IMR-90 (cell line): ENCODE measurements around the gene FBXO44. TPM values are rescaled to one million over a fixed set of nuclear protein-coding genes. Genes with fewer than 3 reads are reported as not detected.

ENCODE experiments used
- ATAC-seq: fragments of 200-7000 bp; cut with Tn5 transposase; 2 replicates; pipeline ENCODE4 v1.9.1; 2020; ENCODE audit warnings: low read depth, mild to moderate bottlenecking, moderate library complexity
- BruUV-seq: library from RNA; stranded (reverse); fragments of 400-500 nt; replicated peaks from 2 replicates; lab custom pipeline; 2021; lab: Mats Ljungman, UMichigan
- CTCF ChIA-PET: fragments of 300-600 bp; formaldehyde crosslinking; extraction: SDS; loops from one replicate; lab custom pipeline; 2021; ENCODE audit warnings: antibody characterized with exemption; lab: Yijun Ruan, JAX
- POLR2A ChIA-PET: fragments of 300-600 bp; sonication (Branson Sonifier 250); formaldehyde crosslinking; loops from one replicate; lab custom pipeline; 2022; ENCODE audit warnings: antibody characterized with exemption; ENCODE audit not compliant: unreplicated experiment; lab: Charles Lee
- DNase-seq: peaks from one replicate; pipeline ENCODE4 v3.0.0; 2013
- H2AFZ ChIP-seq: replicated peaks from 2 replicates; pipeline ENCODE3; 2013; ENCODE audit warnings: low read length, mild to moderate bottlenecking; ENCODE audit not compliant: poor library complexity
- H2AK5ac ChIP-seq: 2 replicates; pipeline ENCODE4 v1.6.1; 2013; ENCODE audit warnings: low read depth, low read length, inconsistent platforms
- H2AK9ac ChIP-seq: replicated peaks from 2 replicates; pipeline ENCODE3; 2013; ENCODE audit warnings: mild to moderate bottlenecking, low read depth, low read length, moderate library complexity; ENCODE audit not compliant: poor library complexity
- H2BK120ac ChIP-seq: 2 replicates; pipeline ENCODE4 v1.6.1; 2013; ENCODE audit warnings: low read depth, low read length, inconsistent platforms
- H2BK15ac ChIP-seq: 3 replicates; pipeline ENCODE4 v1.6.1; 2013; ENCODE audit warnings: low read depth, low read length, inconsistent platforms
- H2BK20ac ChIP-seq: 2 replicates; pipeline ENCODE4 v1.6.1; 2013; ENCODE audit warnings: low read depth, mild to moderate bottlenecking, inconsistent platforms, low read length, moderate library complexity
- H2BK5ac ChIP-seq: 2 replicates; pipeline ENCODE4 v1.6.1; 2013; ENCODE audit warnings: mild to moderate bottlenecking, low read depth, low read length, inconsistent platforms; ENCODE audit not compliant: poor library complexity, severe bottlenecking
- H3K14ac ChIP-seq: replicated peaks from 2 replicates; pipeline ENCODE4 v1.6.1; 2013; ENCODE audit warnings: low read depth, low read length, inconsistent platforms
- H3K18ac ChIP-seq: 2 replicates; pipeline ENCODE4 v1.6.1; 2013; ENCODE audit warnings: low read depth, low read length, control low read depth
- H3K23ac ChIP-seq: 2 replicates; pipeline ENCODE4 v1.6.1; 2013; ENCODE audit warnings: low read depth, low read length, inconsistent platforms
- H3K27ac ChIP-seq: 2 replicates; pipeline ENCODE4 v1.5.1; 2013; ENCODE audit warnings: mild to moderate bottlenecking, control low read depth, low read length; ENCODE audit not compliant: insufficient read depth
- H3K27me3 ChIP-seq: 2 replicates; pipeline ENCODE4 v1.6.1; 2013; ENCODE audit warnings: low read length; ENCODE audit not compliant: control insufficient read depth, insufficient read depth
- H3K36me3 ChIP-seq: 2 replicates; pipeline ENCODE4 v1.6.1; 2013; ENCODE audit warnings: low read length, mixed read lengths; ENCODE audit not compliant: control insufficient read depth, insufficient read depth
- H3K4ac ChIP-seq: 2 replicates; pipeline ENCODE4 v1.6.1; 2013; ENCODE audit warnings: low read depth, low read length, inconsistent platforms
- H3K4me1 ChIP-seq: 2 replicates; pipeline ENCODE4 v1.6.1; 2013; ENCODE audit warnings: low read length, mixed read lengths; ENCODE audit not compliant: control insufficient read depth, insufficient read depth
- H3K4me2 ChIP-seq: 2 replicates; pipeline ENCODE4 v1.6.1; 2013; ENCODE audit warnings: low read depth, mild to moderate bottlenecking, control low read depth, low read length, moderate library complexity
- H3K4me3 ChIP-seq: 2 replicates; pipeline ENCODE4 v1.5.1; 2013; ENCODE audit warnings: low read depth, mild to moderate bottlenecking, control low read depth, low read length, moderate library complexity; ENCODE audit not compliant: insufficient read depth
- H3K56ac ChIP-seq: 2 replicates; pipeline ENCODE4 v1.6.1; 2013; ENCODE audit warnings: low read length, inconsistent platforms; ENCODE audit not compliant: insufficient read depth; ENCODE audit errors: extremely low read depth
- H3K79me1 ChIP-seq, 2 experiments: 2 replicates each; pipeline ENCODE4 v1.6.1; 2013; ENCODE audit warnings: low read length in 2 of 2, inconsistent platforms in 1 of 2, low read depth in 1 of 2
- H3K9ac ChIP-seq: 2 replicates; pipeline ENCODE4 v1.6.1; 2013; ENCODE audit warnings: low read depth, low read length, control low read depth
- H3K9me1 ChIP-seq: 2 replicates; pipeline ENCODE4 v1.6.1; 2013; ENCODE audit warnings: low read length, inconsistent platforms; ENCODE audit not compliant: insufficient read depth
- H3K9me3 ChIP-seq: 2 replicates; pipeline ENCODE4 v1.6.1; 2013; ENCODE audit warnings: low read length; ENCODE audit not compliant: control insufficient read depth, insufficient read depth
- H4K20me1 ChIP-seq: 2 replicates; pipeline ENCODE4 v1.6.1; 2013; ENCODE audit warnings: low read length, inconsistent platforms; ENCODE audit not compliant: insufficient read depth
- H4K5ac ChIP-seq: 2 replicates; pipeline ENCODE4 v1.6.1; 2013; ENCODE audit warnings: mild to moderate bottlenecking, low read depth, low read length, control low read depth
- H4K8ac ChIP-seq, 2 experiments: 2 replicates each; pipeline ENCODE4 v1.6.1; 2013; ENCODE audit warnings: low read depth in 2 of 2, low read length in 2 of 2, control low read depth in 1 of 2, inconsistent platforms in 1 of 2
- H4K91ac ChIP-seq: 2 replicates; pipeline ENCODE4 v1.6.1; 2013; ENCODE audit warnings: low read depth, low read length, inconsistent platforms; ENCODE audit not compliant: insufficient read depth
- BHLHE40 ChIP-seq: fragments of 150-350 bp; IDR thresholded peaks from 2 replicates; pipeline ENCODE4 v1.6.1; 2016; ENCODE audit warnings: mild to moderate bottlenecking, low read depth, low read length
- CEBPB ChIP-seq: IDR thresholded peaks from 2 replicates; pipeline ENCODE4 v1.6.1; 2012; ENCODE audit warnings: low read depth, low read length, improper control_type of control experiment
- CHD1 ChIP-seq: IDR thresholded peaks from 2 replicates; pipeline ENCODE4 v1.6.1; 2012; ENCODE audit warnings: low read depth, low read length, improper control_type of control experiment
- CTCF ChIP-seq: conservative IDR thresholded peaks from 2 replicates; pipeline ENCODE4 v1.5.1; 2012; ENCODE audit warnings: mild to moderate bottlenecking, low read depth, low read length, improper control_type of control experiment
- ELK1 ChIP-seq: fragments of 150-350 bp; IDR thresholded peaks from 2 replicates; pipeline ENCODE4 v1.6.1; 2016; ENCODE audit warnings: low read depth, mild to moderate bottlenecking, low read length, moderate library complexity, borderline replicate concordance
- FOS ChIP-seq: fragments of 150-350 bp; IDR thresholded peaks from 2 replicates; pipeline ENCODE4 v1.6.1; 2016; ENCODE audit warnings: low read depth, low read length
- MAZ ChIP-seq: IDR thresholded peaks from 2 replicates; pipeline ENCODE4 v1.6.1; 2012; ENCODE audit warnings: low read depth, mild to moderate bottlenecking, low read length, improper control_type of control experiment, moderate library complexity, borderline replicate concordance
- MXI1 ChIP-seq: IDR thresholded peaks from 2 replicates; pipeline ENCODE4 v1.6.1; 2012; ENCODE audit warnings: low read depth, mild to moderate bottlenecking, low read length, moderate library complexity, borderline replicate concordance
- NFE2L2 ChIP-seq: fragments of 150-350 bp; IDR thresholded peaks from 2 replicates; pipeline ENCODE4 v1.6.1; 2016; ENCODE audit warnings: low read depth, mild to moderate bottlenecking, low read length
- POLR2A ChIP-seq: IDR thresholded peaks from 2 replicates; pipeline ENCODE4 v1.6.1; 2012; ENCODE audit warnings: mild to moderate bottlenecking, low read depth, low read length
- RCOR1 ChIP-seq: IDR thresholded peaks from 2 replicates; pipeline ENCODE4 v1.6.1; 2012; ENCODE audit warnings: mild to moderate bottlenecking, low read length, improper control_type of control experiment; ENCODE audit not compliant: insufficient replicate concordance
- SMC3 ChIP-seq: fragments of 150-350 bp; IDR thresholded peaks from 2 replicates; pipeline ENCODE4 v1.6.1; 2016; ENCODE audit warnings: low read depth, mild to moderate bottlenecking, antibody characterized with exemption, low read length, moderate library complexity
- WGBS, 2 experiments: methylation state at CpG; one replicate each; pipeline versions ENCODE4 v1.1.5 to v1.1.7; 2013; ENCODE audit warnings: missing lambda C conversion rate in 2 of 2; ENCODE audit not compliant: insufficient read length in 1 of 2; ENCODE audit errors: extremely low coverage in 2 of 2; 5-methylcytosine and 5-hydroxymethylcytosine counted together
- dilution Hi-C: fragments of 300-500 bp; cut with HindIII; formaldehyde crosslinking; loops from one replicate; pipeline ENCODE4 v1.14.3; 2018; ENCODE audit warnings: low sequenced_read_pairs; ENCODE audit not compliant: unreplicated experiment
- in situ Hi-C: fragments of 300-500 bp; cut with MboI; formaldehyde crosslinking; loops from 3 replicates; pipeline ENCODE4 v1.14.3; 2019; ENCODE audit warnings: low sequenced_read_pairs, inconsistent platforms, mixed read lengths
- intact Hi-C: fragments of 100-400 bp; cut with micrococcal nuclease; formaldehyde crosslinking; loops from 2 replicates; pipeline ENCODE4 v1.10.0; 2022
- polyA plus RNA-seq, 3 experiments: library from polyadenylated mRNA; depleted of rRNA; stranded (reverse); fragments of >200 nt; gene quantifications; 2 replicates each; pipeline ENCODE4 v1.2.3, GENCODE V29; 2012; ENCODE audit warnings: low replicate concordance in 1 of 3
- total RNA-seq: library from RNA; depleted of rRNA; stranded (reverse); fragments of >200 nt; gene quantifications from 2 replicates; pipeline ENCODE4 v1.2.3, GENCODE V29; 2012

The FBXO44 gene
- total and polyA plus RNA-seq, 2 of the 4 experiments (the other 2 are of a cell fraction), result 9.3 to 25.5 TPM

GRCh38 chr1:11704691-11705475 is 50.2 kb downstream of the FBXO44 start:
- H3K23ac ChIP-seq, result no peak overlapping the region
- DNase-seq (no peak), ATAC-seq (no peak)
- H3K18ac ChIP-seq, result no peak overlapping the region
- H3K56ac ChIP-seq, result no peak overlapping the region
- intact Hi-C loops (no loop called here), in situ Hi-C loops (no loop called here), dilution Hi-C loops (no loop called here)
- H4K20me1 ChIP-seq, result no peaks in the 10 kb centered on the region
- ChIA-PET POLR2A (no interaction called here), CTCF (no interaction called here)
- H3K4ac ChIP-seq, result no peak overlapping the region
- H2BK120ac ChIP-seq, result no peak overlapping the region
- no peak overlapping the region for H4K8ac ChIP-seq
- no peaks in the 10 kb centered on the region for H3K79me1 ChIP-seq
- H3K14ac ChIP-seq, result no peak overlapping the region
- no peaks in the 10 kb centered on the region for H3K9me3 ChIP-seq
- TF ChIP-seq BHLHE40 (no peak), RCOR1 (no peak), FOS (no peak), ELK1 (no peak), SMC3 (no peak), CHD1 (no peak), MXI1 (no peak), CTCF (no peak), MAZ (no peak), CEBPB (no peak), POLR2A (no peak), NFE2L2 (no peak)
- no peaks in the 10 kb centered on the region; the same call in 1 of the 2 replicates for H3K4me1 ChIP-seq
- H3K9me1 ChIP-seq, result peaks cover 4% of the 10 kb centered on the region
- no peak overlapping the region for H3K27ac ChIP-seq
- H3K4me2 ChIP-seq, result no peak overlapping the region
- no peak overlapping the region for H2AK9ac ChIP-seq
- no peak overlapping the region for H2BK5ac ChIP-seq
- H4K91ac ChIP-seq, result no peak overlapping the region
- no peak overlapping the region for H2AK5ac ChIP-seq
- no CpG with 5 or more reads among the region's 22 CpGs for WGBS, 2 experiments
- H2AFZ ChIP-seq, result no peak overlapping the region
- no peak overlapping the region for H3K4me3 ChIP-seq
- H3K9ac ChIP-seq, result no peak overlapping the region
- H3K36me3 ChIP-seq, result no peaks in the 10 kb centered on the region
- peaks cover 53% of the 10 kb centered on the region for H3K27me3 ChIP-seq
- no peak overlapping the region for H2BK20ac ChIP-seq
- H4K5ac ChIP-seq, result no peak overlapping the region
- no peak overlapping the region for H2BK15ac ChIP-seq
- no TSS peak for BruUV-seq
